Measurements from ENCODE around the gene HSPH1.

GRCh38 chr13:31105020-31105795, 56.5 kb downstream of the HSPH1 start:
- TF ChIP-seq CTCF (optimal IDR thresholded peaks at IDR 0.05 in 1 of 3, IDR thresholded peaks at IDR 0.05 in 1 of 3, conservative IDR thresholded peaks at IDR 0.05 in 1 of 3; ENCODE audit: extremely low read depth in 1 of 3, insufficient read depth in 2 of 3, low read length in 3 of 3), result no peak
- no peak for TF ChIP-seq EZH2 (IDR thresholded peaks at IDR 0.05; ENCODE audit: low read length)
